B cell (primary cell): ENCODE data around the gene CNR2.

ENCODE experiments used
- EZH2 ChIP-seq: IDR thresholded peaks from 2 replicates; pipeline ENCODE4 v1.6.1; 2012; ENCODE audit warnings: borderline replicate concordance, low read depth, mild to moderate bottlenecking, moderate library complexity, low read length; ENCODE audit not compliant: insufficient read depth, poor library complexity, severe bottlenecking
- TF ChIP-seq, protein P1 (sequence below): fragments of 200-600 bp; IDR thresholded peaks from one replicate; pipeline ENCODE4 v1.8.0; 2022; ENCODE audit warnings: antibody characterized with exemption, mild to moderate bottlenecking

DNA sequence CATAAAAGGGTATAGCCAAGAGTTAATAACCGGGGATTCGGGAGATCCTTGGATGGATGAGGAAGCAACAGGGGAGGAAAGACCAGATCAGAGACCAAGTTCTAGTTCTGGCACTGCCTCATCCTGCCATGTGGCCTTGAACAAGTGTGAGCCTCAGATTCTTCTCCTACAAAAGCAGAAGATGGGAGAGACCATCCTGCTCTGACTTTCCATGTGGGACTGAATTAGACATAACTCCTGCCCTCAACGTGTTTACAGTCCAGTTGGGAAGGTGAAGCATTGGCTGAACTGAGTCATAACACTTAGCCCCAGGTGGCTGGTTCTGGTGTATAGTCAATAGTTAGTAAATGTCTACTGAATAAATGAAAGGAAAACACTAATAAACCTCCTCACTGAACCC lies 12.1 kb upstream of the CNR2 start:
- TF ChIP-seq, protein P1, sequence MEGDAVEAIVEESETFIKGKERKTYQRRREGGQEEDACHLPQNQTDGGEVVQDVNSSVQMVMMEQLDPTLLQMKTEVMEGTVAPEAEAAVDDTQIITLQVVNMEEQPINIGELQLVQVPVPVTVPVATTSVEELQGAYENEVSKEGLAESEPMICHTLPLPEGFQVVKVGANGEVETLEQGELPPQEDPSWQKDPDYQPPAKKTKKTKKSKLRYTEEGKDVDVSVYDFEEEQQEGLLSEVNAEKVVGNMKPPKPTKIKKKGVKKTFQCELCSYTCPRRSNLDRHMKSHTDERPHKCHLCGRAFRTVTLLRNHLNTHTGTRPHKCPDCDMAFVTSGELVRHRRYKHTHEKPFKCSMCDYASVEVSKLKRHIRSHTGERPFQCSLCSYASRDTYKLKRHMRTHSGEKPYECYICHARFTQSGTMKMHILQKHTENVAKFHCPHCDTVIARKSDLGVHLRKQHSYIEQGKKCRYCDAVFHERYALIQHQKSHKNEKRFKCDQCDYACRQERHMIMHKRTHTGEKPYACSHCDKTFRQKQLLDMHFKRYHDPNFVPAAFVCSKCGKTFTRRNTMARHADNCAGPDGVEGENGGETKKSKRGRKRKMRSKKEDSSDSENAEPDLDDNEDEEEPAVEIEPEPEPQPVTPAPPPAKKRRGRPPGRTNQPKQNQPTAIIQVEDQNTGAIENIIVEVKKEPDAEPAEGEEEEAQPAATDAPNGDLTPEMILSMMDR, result no peak
- no peak for TF ChIP-seq EZH2
